HG02642 (cell line): ENCODE data around the gene CD3D.

Experiments used
- ATAC-seq: cut with Tn5 transposase; IDR thresholded peaks from one replicate; pipeline ENCODE4 v1.9.1; 2021; ENCODE audit warnings: mild to moderate bottlenecking; ENCODE audit not compliant: unreplicated experiment, poor library complexity

CD3D gene

DNA sequence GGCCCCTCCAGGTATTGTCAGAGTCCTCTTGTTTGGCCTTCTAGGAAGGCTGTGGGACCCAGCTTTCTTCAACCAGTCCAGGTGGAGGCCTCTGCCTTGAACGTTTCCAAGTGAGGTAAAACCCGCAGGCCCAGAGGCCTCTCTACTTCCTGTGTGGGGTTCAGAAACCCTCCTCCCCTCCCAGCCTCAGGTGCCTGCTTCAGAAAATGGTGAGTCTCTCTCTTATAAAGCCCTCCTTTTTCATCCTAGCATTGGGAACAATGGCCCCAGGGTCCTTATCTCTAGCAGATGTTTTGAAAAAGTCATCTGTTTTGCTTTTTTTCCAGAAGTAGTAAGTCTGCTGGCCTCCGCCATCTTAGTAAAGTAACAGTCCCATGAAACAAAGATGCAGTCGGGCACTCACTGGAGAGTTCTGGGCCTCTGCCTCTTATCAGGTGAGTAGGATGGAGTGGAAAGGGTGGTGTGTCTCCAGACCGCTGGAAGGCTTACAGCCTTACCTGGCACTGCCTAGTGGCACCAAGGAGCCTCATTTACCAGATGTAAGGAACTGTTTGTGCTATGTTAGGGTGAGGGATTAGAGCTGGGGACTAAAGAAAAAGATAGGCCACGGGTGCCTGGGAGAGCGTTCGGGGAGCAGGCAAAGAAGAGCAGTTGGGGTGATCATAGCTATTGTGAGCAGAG is 37.8 kb downstream of the CD3D start, which contains the start of gene CD3E:
CD3E (plus strand) TSS at position 163 of the 681 bp plus-strand sequence; CDS start at position 386, 223 bp downstream.
- ATAC-seq, result no peak

DNA sequence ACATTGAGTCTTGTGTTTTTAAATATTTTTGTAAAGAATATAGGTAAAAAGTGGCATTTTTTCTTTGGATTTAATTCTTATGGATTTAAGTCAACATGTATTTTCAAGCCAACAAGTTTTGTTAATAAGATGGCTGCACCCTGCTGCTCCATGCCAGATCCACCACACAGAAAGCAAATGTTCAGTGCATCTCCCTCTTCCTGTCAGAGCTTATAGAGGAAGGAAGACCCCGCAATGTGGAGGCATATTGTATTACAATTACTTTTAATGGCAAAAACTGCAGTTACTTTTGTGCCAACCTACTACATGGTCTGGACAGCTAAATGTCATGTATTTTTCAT is 38.3 kb downstream of the CD3D start:
- ATAC-seq, result no peak

GRCh38 chr11:118301600-118302195 is 40.8 kb downstream of the CD3D start:
- no peak for ATAC-seq

- no peak for ATAC-seq
These were observed 46.6 kb downstream of the CD3D start for GRCh38 chr11:118295815-118296454.

DNA sequence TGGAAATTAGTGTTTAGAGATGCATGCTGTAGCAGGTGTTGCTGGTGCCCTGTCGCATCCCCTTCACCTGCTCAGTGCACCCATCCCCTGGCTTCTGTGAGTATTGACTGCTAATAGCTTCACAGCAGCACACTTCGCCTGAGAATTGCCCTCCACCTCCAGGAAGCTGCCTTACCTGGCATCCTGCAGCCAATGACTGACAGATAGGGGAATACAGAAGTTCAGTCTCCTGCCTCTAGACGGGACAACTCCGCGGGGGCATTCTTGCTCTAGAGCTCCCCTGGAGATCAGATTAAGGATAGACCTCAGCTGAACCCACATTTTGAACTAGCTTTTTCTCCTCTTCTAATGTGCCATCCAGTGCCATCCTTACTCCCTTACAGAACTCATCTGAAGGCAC is 47.3 kb downstream of the CD3D start:
- no peak for ATAC-seq

DNA sequence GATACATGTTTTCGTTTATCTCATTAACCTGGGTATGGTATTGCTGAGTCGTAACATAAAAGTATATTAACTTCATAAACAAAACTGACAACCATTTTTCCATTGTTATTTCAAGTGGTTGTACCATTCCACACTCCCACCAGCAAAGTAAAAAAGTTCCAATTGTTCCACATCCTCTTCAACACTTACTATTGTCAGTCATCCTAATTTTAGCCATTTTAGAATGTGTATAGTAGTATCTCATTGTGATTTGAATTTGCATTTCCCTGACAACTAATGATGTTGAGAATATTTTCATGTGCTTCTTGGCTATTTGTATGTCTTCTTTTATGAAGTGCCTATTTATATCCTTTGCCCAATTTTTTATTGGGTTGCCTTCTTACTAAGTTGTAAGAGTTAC is 48.5 kb downstream of the CD3D start:
- ATAC-seq, result no peak

GRCh38 chr11:118291477-118292135 is 50.9 kb downstream of the CD3D start:
- no peak for ATAC-seq

DNA sequence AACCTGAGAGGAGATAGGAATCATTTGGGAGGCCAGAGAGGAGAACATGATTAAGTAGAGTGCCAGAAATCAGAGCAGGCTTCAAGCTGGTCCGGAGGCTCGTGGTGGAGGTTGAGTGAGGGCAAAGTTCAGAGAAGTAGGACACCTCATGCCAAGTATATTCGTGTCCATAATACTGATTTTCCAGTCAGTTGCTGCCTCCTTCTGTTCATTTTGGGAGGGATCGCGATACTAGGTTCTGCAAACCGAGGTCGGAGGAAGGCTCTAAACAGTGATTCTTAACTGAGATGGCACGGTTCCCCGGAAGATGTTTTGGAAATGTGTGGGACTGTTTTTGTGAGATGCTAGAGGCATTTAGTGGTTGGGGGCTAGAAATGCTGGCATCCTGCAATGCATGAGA is 51.6 kb downstream of the CD3D start:
- ATAC-seq, result no peak

GRCh38 chr11:118289401-118289800 is 53.1 kb downstream of the CD3D start:
- no peak for ATAC-seq
